ENCODE measurements around the gene FNIP2.
A peak's percentile ranks its signal among the peaks of the same experiment; 100 is the strongest.
"Not testable (repeated sequence)": the region's sequence is repeated elsewhere in the genome, so short reads cannot be mapped to it uniquely, and the experiment has no call there.

The FNIP2 gene

GRCh38 chr4:158884280-158884679 lies 115.5 kb downstream of the FNIP2 start:
- peak; percentile 13 for DNase-seq (ENCODE audit: low read depth)
- no peak overlapping the region for H3K4me3 ChIP-seq (ENCODE audit: control insufficient read depth, low read depth, low read length)
- TF ChIP-seq CTCF (conservative IDR thresholded peaks at IDR 0.05; ENCODE audit: control insufficient read depth, insufficient read depth, low read depth, low read length), result no peak

GRCh38 chr4:158885564-158885963 lies 116.7 kb downstream of the FNIP2 start:
- no peak overlapping the region for H3K4me3 ChIP-seq (ENCODE audit: control insufficient read depth, low read depth, low read length)
- no peak for TF ChIP-seq CTCF (conservative IDR thresholded peaks at IDR 0.05; ENCODE audit: control insufficient read depth, insufficient read depth, low read depth, low read length)
- DNase-seq (ENCODE audit: low read depth), result no peak

GRCh38 chr4:158890294-158890693 lies 121.5 kb downstream of the FNIP2 start:
- no peak overlapping the region for H3K4me3 ChIP-seq (ENCODE audit: control insufficient read depth, low read depth, low read length)
- no peak for DNase-seq (ENCODE audit: low read depth)
- TF ChIP-seq CTCF (conservative IDR thresholded peaks at IDR 0.05; ENCODE audit: control insufficient read depth, insufficient read depth, low read depth, low read length), result no peak

- H3K4me3 ChIP-seq (ENCODE audit: control insufficient read depth, low read depth, low read length), result no peak overlapping the region
- no peak for TF ChIP-seq CTCF (conservative IDR thresholded peaks at IDR 0.05; ENCODE audit: control insufficient read depth, insufficient read depth, low read depth, low read length)
- no peak for DNase-seq (ENCODE audit: low read depth)
Measured at GRCh38 chr4:158891256-158891655, 122.4 kb downstream of the FNIP2 start.

- no peak overlapping the region for H3K4me3 ChIP-seq (ENCODE audit: control insufficient read depth, low read depth, low read length)
- no peak for TF ChIP-seq CTCF (conservative IDR thresholded peaks at IDR 0.05; ENCODE audit: control insufficient read depth, insufficient read depth, low read depth, low read length)
- no peak for DNase-seq (ENCODE audit: low read depth)
Measured at GRCh38 chr4:158894826-158895225, 126.0 kb downstream of the FNIP2 start.

GRCh38 chr4:158895797-158896576 lies 127.2 kb downstream of the FNIP2 start:
- peak; percentile 58 for TF ChIP-seq CTCF (conservative IDR thresholded peaks at IDR 0.05; ENCODE audit: control insufficient read depth, insufficient read depth, low read depth, low read length)
- peak; percentile 35 for DNase-seq (ENCODE audit: low read depth)
- no peak overlapping the region for H3K4me3 ChIP-seq (ENCODE audit: control insufficient read depth, low read depth, low read length)

GRCh38 chr4:158896577-158897238 lies 127.9 kb downstream of the FNIP2 start:
- not testable (repeated sequence) for H3K4me3 ChIP-seq (ENCODE audit: control insufficient read depth, low read depth, low read length); DNase-seq (ENCODE audit: low read depth)

- not testable (repeated sequence) for H3K4me3 ChIP-seq (ENCODE audit: control insufficient read depth, low read depth, low read length); DNase-seq (ENCODE audit: low read depth)
Measured at GRCh38 chr4:158900408-158900807, 131.6 kb downstream of the FNIP2 start.

GRCh38 chr4:158902280-158903078 lies 133.7 kb downstream of the FNIP2 start:
- H3K4me3 ChIP-seq (ENCODE audit: control insufficient read depth, low read depth, low read length), result not testable (repeated sequence)
- peak; percentile 73 for DNase-seq (ENCODE audit: low read depth)

Measured in fibroblast of mammary gland (primary cell).